ENCODE measurements around the gene DLAT.
"Not testable (repeated sequence)": the region's sequence is repeated elsewhere in the genome, so short reads cannot be mapped to it uniquely, and the experiment has no call there.

DNA sequence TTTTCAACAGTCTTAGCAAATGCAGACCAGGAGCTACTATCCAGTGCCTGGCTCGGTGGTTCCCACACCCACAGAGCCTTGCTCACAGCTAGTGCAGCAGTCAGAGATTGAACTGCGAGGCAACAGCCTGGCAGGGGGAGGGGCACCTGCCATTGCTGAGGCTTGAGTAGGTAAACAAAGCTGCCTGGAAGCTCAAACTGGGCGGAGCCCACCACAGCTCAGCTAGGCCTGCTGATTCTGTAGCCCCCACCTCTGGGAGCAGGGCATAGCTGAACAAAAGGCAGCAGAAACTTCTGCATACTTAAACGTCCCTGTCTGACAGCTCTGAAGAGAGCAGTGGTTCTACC lies 19.1 kb upstream of the DLAT start:
- TF ChIP-seq CTCF (conservative IDR thresholded peaks at IDR 0.05; ENCODE audit: low read depth, low read length); EZH2 (IDR thresholded peaks at IDR 0.05; ENCODE audit: borderline replicate concordance, low read depth, low read length, poor library complexity, severe bottlenecking): not testable (repeated sequence)
